GM19099 (cell line): Measurements from ENCODE around the gene ELMOD1.

Experiments used
- POLR2A ChIP-seq: IDR thresholded peaks from 3 replicates; pipeline ENCODE4 v1.6.1; 2011; ENCODE audit warnings: low read depth; ENCODE audit not compliant: insufficient read length; ENCODE audit errors: extremely low read depth

Gene ELMOD1

GRCh38 chr11:107609400-107610218 is 18.7 kb downstream of the ELMOD1 start:
- no peak for TF ChIP-seq POLR2A

- no peak for TF ChIP-seq POLR2A
Observed at GRCh38 chr11:107612445-107612844, 21.5 kb downstream of the ELMOD1 start.

- TF ChIP-seq POLR2A: no peak
Observed at GRCh38 chr11:107619926-107620325, 29.0 kb downstream of the ELMOD1 start.

GRCh38 chr11:107621081-107621480 is 30.1 kb downstream of the ELMOD1 start:
- TF ChIP-seq POLR2A: no peak

GRCh38 chr11:107623183-107623582 is 32.2 kb downstream of the ELMOD1 start:
- TF ChIP-seq POLR2A: no peak

GRCh38 chr11:107624983-107625684 is 34.2 kb downstream of the ELMOD1 start:
- no peak for TF ChIP-seq POLR2A

GRCh38 chr11:107625685-107625989 is 34.7 kb downstream of the ELMOD1 start:
- no peak for TF ChIP-seq POLR2A

- no peak for TF ChIP-seq POLR2A
Observed at GRCh38 chr11:107631043-107631442, 40.1 kb downstream of the ELMOD1 start.

- no peak for TF ChIP-seq POLR2A
Observed at GRCh38 chr11:107631931-107632330, 41.0 kb downstream of the ELMOD1 start.

- TF ChIP-seq POLR2A: no peak
Observed at GRCh38 chr11:107646783-107647182, 55.8 kb downstream of the ELMOD1 start.

- TF ChIP-seq POLR2A: no peak
Observed at GRCh38 chr11:107648242-107648641, 57.3 kb downstream of the ELMOD1 start.

GRCh38 chr11:107651672-107652071 is 60.7 kb downstream of the ELMOD1 start:
- TF ChIP-seq POLR2A: no peak

GRCh38 chr11:107653076-107653475 is 62.1 kb downstream of the ELMOD1 start:
- TF ChIP-seq POLR2A: no peak

GRCh38 chr11:107655602-107656001 is 64.7 kb downstream of the ELMOD1 start:
- no peak for TF ChIP-seq POLR2A

GRCh38 chr11:107659310-107659709 is 68.4 kb downstream of the ELMOD1 start:
- TF ChIP-seq POLR2A: no peak

GRCh38 chr11:107660066-107660465 is 69.1 kb downstream of the ELMOD1 start:
- no peak for TF ChIP-seq POLR2A
